ENCODE data around the gene JOSD1.

JOSD1 gene

DNA sequence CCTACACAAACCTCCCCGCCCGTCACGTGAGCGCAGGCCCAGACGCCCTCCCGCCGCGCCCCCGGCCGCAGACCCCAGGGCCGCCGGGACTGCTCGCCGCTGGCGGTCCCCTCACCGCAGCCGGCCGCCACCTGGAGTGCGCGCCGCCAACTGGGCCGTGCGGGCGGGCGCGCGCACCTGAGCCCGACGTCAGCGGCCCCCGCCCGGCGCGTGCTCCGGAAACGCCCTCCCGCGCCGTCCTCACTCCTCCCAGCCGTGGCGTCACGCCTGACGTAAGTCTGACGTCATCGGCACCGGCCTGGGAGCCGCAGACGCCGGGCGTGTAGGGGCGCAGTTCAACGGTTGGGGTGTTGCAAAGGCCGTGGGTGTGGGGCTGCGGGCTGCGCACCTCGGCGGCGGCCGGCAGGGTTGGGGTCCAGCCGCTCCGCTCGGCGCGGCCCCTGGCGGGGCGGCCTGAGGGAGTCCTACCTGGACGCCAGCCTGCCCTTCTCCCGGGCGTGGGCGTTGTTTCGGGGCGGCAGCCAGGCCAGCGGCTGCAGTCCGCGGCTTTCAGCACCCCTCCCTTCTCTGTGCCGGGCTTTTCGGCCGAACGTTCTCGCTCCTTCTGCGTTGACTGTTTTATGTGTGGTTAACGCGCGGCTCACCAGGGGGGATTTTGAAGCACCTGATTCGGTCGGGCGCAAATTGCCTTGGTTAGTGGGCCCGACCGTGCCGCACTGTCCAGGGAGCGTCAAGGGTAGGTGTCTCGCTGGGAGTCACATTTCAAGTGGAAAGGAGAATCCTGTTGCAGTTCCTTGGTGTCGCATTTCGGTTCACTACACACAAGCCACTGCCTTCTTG lies at the start of gene JOSD1:
JOSD1 (minus strand) TSS at position 155 of the 840 bp plus-strand sequence. CDS start 956 bp downstream, outside the sequence.
- peak; percentile 96 for DNase-seq

DNA sequence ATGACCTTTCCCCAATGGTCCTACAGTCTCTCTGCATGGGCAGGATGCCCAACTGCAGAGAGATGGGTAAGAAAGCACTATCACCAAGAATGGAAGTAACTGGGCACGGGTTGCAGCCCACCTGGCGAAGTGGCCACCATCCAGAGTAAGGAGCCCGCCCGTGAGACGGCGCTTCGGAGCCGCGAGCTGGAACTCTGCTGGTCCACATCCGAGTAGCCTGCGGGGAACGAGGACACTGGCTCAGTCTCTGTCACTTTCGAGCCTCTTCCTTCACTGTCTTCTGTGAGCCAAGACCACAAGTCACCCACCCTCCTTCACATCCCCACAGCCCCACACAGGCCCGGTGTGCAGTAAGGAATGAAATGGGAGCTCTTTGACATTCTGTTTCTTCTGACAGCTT lies 49.4 kb upstream of the JOSD1 start:
- DNase-seq = no peak

GRCh38 chr22:38748487-38749136 lies 47.9 kb upstream of the JOSD1 start:
- DNase-seq = no peak

GRCh38 chr22:38745676-38746460 lies 45.1 kb upstream of the JOSD1 start:
- DNase-seq = no peak

DNA sequence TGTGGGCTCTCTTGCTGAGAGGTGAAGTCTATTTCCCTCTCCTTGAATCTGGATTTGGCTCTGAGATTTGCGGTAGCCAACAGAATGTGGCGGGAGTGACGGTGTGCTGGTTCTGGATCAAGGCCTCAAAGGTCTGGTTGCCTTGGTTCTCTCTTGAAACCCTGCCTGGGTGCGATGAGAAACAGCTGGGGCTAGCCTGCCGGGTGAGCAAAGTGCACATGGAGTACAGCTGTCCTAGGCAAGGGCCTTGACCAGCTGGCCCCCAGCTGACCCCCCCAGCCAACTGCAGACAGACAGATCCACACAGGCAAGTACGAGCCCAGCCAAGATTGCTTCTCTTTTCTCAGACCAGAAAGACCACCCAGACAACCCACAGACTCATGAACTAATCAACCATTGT lies 44.2 kb upstream of the JOSD1 start:
- no peak for DNase-seq

DNA sequence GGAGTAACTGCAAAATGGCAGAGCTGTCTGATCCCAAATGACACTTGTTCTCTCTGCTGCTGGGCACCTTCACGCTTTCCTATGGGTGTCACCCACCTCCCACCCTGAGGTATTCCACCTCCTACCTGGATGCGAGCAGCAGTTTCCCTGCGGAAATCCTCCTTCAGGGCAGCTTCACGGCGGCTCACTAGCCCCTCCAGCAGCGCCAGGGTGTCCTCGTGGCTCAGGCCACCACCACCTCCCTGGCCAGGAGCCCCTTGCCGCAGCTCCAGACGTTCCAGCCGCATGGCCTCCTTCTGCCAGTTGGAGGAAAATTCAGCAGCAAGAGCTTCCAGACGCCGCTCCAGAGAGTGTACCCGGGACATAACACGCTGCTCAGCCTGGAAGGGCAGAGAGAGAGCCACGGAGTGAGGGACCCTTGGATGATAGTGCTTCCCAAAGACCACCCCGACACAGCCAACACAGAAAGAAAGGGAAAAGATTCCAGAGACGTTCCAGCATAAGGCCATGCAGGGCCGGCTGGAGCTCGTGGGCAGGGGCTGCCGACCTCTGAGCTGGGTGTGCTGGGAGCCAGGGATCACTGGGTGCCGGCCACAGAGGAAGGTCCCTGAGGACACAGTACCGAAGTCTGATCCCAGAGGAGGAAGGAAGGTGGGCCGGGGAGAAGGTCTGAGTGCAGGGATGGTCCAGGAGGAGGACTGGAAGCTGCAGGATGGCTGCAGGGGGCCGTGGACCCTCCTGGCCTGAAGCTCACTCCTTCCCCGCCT lies 41.6 kb upstream of the JOSD1 start:
- no peak for DNase-seq

- no peak for DNase-seq
Observed at GRCh38 chr22:38741576-38741975, 40.8 kb upstream of the JOSD1 start.

GRCh38 chr22:38741166-38741565 lies 40.4 kb upstream of the JOSD1 start:
- no peak for DNase-seq

DNA sequence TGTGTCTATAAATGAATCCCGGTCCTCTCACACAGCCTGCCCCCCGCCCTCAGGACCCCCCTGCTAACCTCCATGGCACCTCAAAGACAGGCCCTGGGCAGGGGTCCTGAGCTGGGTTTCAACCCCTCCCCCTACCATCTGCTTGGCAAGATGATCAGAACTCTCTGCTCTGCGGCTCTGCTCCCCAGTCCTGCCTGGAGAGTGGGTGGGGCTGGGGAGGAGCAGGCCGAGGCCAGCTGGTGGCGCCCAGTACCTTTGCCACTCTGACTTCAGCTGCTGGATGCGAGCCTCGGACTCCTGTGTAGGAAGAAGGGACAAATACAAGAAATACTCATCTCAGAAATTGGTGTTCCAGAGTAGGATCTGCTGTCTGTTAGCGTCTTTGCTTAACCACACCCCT lies 40.0 kb upstream of the JOSD1 start:
- DNase-seq = no peak

- no peak for DNase-seq
Observed at GRCh38 chr22:38740116-38740723, 39.5 kb upstream of the JOSD1 start.

DNA sequence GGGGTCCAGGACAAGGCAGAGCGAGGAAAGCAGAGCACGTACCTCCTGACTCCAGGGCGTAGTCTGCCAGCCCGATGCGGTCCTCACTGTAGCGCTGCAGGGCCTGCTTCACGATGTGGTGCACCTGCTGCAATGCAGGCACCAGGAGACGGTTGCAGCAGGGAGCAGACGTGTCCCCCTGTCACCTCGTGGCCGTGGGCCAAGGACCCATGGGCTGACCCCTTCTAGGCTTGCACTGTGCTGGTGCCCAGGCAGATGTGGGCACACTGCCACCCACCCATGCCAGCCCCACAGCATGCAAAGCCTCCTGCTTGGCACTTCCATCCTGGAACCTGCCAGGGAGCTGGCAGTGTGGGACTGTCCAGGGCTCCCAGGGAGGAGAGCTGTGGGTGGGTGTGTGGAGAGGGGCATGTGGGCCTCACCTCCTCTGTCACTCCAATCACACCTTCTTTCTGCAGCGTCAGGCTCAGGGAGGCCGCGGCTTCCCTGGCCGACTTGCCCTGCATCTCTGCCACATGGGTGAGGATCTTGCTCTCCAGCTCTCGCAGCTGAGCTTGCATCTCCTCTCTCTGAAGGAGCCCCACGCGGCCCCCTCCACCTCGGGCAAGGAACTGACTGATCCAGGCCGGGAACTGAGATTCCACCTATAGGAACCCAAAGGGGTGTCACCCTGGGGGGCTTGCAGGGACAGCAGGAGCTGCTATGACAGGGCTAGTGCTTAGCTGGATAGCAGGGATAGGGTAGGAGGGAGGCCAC lies 38.7 kb upstream of the JOSD1 start:
- no peak for DNase-seq

DNA sequence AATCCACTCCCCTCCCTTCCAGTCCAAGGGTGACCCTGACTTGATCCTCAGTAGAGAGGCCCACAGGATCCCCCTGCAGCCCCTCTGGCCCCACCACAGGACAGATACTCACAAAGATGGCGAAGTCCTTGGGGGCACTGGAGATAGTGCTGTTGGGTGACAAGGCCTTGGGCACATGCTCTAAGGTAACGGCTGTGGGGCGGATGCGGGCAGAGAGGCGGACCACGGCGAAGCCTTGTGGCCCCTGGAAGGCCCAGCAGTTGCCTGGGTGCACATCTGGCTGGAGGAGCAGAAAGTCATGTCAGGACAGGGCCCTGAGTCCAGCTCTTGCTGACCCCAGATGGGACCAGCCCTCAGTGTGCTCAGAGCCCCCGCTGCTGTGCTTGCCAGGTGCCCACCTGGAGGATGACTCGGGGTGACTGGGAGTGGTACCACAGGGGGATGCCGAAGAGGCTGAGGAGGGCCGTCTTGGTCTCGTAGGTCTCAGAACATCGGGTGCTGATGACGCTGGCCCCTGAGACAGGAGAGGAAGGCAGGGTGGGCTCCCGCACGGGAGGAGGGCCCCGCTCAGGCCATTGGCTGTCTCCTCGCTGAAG lies 37.8 kb upstream of the JOSD1 start:
- no peak for DNase-seq

- no peak for DNase-seq
Observed at GRCh38 chr22:38737302-38738060, 36.7 kb upstream of the JOSD1 start.

DNA sequence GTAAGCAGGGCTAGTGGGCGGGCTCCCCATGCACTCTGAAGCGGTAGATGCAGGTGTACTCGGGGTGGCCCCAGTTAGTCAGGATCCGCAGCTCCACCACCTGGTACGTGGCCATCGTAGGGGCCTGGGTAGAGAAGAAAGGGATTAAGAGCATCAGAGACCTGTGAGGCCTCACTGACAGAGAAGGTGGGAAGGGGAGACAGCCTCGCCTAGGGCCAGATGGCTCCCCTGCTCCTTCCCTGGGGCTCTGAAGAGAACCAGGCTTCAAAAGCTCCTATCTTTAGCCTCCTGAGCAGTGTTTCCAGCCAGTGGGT lies 35.5 kb upstream of the JOSD1 start:
- DNase-seq = no peak

GRCh38 chr22:38735465-38736256 lies 34.9 kb upstream of the JOSD1 start:
- no peak for DNase-seq

GRCh38 chr22:38735126-38735464 lies 34.4 kb upstream of the JOSD1 start:
- no peak for DNase-seq

GRCh38 chr22:38734421-38735100 lies 33.8 kb upstream of the JOSD1 start:
- no peak for DNase-seq

DNA sequence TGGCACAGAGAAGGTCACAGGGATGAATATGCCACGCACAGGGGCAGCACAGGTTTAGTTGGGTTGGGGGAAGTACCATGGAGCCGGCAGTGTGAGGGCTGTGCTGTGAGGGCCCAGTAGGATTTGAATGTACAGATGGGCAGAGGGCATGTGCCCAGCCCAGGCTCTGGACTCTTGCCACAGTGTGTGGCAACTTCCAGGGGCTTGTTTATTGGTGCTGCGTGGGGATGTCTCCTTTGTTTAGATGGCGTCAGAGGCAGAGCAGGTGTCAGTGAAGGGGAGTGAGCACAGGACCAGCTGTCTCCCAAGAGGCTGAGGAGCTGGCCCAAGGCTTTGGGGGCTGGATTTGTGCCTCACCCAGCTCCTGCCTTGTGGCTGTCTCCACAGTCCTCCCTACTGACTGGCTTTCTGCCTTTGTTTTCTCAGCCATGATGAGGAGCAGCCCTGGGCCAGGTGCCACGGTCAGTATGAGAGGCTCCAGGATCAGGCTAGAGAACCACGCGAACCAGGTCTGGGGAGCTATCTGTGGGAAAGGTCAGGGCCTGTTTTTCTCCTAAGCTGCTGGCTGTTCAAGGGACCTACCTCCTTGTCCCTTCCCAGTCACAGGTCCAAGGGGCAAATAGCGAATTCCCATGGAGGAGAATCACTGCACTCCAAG lies 33.1 kb upstream of the JOSD1 start:
- DNase-seq = no peak

DNA sequence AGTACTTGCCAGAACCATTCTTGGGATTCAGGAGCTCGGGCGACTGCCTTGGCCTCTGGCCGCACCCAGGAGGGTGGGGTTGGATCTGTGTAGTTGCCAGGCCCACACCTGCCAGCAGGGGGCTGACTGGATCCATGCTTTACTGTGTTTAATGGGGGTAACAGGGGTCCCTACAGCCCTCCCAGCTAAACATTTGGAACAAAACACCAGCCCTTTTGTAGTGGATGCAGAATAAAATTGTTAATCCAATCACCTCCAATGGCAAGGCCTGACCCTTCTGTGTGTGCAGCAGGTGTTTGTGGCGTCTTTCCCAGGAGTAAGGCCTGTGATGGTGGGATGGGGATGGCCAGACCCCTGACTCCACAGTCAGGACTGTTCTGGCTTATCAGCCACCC lies 32.6 kb upstream of the JOSD1 start:
- peak; percentile 17 for DNase-seq

Measured in inflammatory macrophage treated with lipopolysaccharide for 4 hours (primary cell).